Stimulated activated CD8-positive, alpha-beta memory T cell treated with anti-CD3 and anti-CD28 coated beads, Interleukin-15, amount 100 ng/mL, for 4 hours (primary cell): Measurements from ENCODE around the gene TM2D3.

Experiments
- DNase-seq, 2 donors: peaks; one replicate each; pipeline ENCODE4 v3.0.0-alpha.2; 2020; ENCODE audit warnings: low read depth in 2 of 2

The TM2D3 gene

DNA sequence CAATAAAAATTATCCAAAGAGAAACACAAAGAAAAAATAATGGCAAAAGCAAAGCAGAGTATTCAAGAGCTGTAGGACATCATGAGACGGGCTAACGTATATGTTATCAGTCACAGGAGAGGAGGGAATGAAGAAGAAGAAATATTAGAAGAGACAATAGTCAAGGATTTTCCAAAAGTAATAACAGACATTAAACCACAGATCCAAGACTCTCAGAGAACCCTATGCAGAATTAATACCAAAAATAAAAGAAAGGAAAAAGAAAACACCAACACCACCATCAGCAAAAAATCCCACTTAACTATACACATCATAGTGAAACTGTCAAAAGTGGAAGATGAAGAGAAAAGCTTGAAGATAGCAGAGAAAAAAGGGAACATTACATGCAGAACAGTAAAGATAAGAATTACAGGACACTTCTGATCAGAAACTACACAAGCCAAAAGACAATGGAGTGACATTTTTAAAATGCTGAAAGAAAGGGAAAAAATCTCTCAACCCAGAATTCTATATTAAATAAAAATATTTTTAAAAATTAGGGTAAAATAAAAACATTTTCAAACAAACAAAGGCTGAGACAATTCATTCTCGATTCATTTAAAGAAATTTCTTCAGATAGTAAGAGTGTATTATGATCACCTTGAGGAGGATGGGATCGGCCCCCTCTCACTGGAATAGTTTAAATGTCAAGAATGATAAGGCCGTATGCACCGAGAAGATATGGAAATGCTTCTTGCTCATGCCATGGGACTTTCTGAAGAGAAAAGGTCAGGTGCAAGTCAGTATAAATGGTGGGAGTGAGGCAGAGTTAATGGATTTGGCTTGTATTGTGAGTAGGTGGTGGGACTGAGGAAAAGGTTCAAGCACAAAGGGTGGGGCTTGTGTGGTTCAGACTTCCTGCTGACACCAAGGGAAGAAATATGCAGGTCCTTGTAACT, 28.5 kb downstream of the TM2D3 start:
- no peak for DNase-seq

DNA sequence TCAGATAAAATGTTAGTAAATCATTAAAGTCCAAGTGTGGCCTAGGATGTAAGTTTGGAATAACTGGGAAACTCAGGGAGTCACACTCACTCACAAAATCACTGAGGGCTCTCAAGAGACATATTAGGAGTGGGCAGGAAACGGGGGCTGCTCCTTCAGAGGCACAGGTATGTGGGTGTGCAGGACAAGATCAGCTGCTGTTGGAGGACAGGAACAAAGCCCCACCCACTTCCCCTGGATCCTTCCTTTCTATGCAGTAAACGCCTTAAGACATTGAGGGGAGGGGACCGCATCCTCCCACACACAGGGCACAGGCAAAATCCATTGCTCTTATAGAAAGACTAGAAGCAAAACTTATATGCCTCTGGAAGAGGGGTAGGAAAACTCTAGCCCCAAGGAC, 30.2 kb downstream of the TM2D3 start:
- no peak for DNase-seq

GRCh38 chr15:101620671-101621070, 31.5 kb downstream of the TM2D3 start:
- DNase-seq: no peak

DNA sequence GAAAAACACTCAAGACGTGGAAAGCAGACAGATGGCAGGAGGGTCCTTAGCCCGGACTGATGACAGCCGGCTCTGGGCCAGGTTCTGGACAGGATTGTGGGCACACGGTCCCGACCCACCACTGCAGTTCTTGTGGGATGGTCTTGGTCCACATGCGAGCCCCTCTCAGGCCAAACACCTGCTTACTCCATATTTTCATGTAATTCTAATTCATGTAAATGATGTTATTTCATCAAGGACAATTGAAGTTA, 32.6 kb downstream of the TM2D3 start:
- DNase-seq: no peak

DNA sequence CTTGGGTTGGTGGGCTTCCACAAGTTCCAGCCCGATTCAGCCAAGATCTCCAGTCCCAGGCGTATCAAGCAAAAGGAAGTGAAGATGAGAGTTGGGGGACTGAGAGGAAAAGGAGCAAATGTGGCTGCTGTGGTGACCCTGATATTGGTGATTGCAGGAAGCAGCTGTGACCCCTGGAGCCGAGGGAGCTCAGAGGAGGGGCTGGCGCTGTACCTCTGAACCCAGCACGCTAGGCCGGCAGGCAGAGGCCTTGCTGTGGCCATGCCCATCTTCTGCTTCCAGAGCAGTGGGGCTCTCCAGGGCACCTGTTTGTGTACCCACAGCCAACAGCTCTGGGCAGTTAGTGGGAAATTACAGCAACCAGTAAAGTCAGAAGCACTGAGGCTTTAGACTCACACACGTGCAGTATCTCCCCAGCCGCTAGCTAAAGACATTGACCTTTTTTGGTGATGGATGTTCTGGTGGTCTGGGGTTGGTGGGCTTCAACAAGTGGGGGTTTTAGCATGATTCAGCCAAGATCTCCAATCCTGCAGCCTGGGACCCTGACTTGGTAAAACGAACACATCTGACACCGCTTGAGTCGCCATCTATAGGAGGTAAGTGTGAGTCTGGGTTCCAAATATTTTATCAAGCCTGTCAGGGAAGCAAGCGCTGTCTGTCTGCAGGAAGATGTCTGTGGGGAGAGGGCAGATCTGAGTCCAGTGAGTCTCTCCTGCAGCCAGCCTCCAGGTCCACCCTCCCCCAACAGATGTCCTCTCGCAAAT, 33.1 kb downstream of the TM2D3 start:
- no peak for DNase-seq

- DNase-seq: no peak
Measured at GRCh38 chr15:101618076-101618475, 34.1 kb downstream of the TM2D3 start.

DNA sequence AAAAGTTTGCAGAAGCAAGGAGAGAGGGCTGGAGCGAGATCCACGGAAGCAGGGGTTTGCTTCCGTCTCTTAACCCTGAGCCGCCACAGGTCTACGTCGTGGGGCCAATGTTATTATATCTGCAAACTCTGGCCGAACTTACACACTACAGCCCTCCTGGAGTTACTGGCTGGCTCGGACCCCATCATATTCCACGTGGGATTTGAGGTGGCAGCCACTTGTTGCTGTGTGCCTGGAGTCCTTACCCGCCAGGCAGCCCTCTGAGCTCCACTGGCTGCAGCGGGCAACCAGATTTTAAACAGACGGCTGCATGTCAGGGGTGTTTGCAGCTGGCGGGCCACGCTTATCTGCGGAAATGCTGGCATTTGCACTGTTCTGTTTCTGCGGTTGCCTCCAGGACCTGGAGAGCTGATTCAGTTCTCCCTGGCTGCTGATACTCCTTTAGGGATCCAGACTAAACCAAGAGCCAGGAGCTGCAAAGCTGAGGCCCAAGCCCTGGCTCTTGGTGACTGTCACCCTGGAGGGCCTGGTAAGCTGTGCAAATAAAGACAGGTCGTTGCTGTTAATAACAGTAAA, 34.7 kb downstream of the TM2D3 start:
- DNase-seq: no peak

- no peak for DNase-seq
Measured at GRCh38 chr15:101615986-101616848, 36.0 kb downstream of the TM2D3 start.

DNA sequence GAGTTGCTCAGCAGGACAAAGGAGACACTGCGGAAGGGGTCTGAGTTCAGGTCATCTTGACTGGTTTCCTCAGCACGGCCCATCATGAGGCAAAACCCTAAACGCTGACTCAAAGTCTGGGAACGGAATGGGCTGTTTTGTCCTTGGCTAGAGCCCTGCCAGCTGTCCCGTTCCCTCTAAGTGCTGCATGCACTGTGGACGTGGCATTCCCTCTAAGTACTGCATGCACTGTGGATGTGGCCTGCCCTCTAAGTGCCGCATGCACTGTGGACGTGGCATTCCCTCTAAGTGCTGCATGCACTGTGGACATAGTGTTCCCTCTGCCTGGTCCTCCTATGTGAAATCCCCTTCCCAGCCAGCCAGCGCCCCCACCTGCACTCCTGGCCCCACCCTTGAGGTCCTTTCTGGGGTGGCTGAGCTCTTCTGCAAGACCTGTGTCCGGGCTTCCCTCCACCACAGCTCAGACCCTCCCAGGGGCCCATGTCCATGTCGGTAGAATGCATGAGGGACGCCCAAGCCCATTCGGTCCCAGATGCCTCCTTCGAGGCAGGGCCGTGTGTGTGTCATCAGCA, 36.7 kb downstream of the TM2D3 start:
- no peak for DNase-seq

- no peak for DNase-seq
Measured at GRCh38 chr15:101614761-101615160, 37.4 kb downstream of the TM2D3 start.

DNA sequence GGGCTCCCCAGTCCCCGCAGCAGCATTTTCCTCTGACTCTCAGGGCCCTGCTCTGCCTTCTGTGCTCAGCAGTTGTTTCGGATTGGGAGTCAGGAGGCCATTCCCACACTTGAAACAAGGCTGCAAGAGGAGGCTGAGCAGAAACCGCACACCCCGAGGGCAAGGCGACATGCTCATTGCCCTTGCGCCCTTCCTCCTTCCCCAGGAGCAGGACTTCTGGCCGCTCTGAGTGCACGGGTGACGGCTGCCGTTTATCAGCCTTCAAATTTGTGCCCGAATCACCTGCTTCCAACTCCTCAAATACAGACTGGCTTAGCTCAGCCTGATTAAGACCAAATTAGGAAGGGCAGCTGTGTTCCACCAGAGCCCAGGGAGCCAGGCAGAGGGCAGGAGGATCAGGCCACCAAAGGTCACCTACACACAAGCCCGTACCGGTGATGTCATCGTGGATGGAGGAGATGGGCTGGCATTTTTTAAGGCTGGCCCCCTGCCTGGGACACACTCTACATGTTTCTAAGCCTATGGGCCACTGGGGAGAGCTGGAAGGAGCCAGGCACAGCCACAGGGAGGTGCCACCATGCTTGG, 38.1 kb downstream of the TM2D3 start:
- DNase-seq: no peak

- no peak for DNase-seq
Measured at GRCh38 chr15:101613130-101614000, 38.8 kb downstream of the TM2D3 start.

GRCh38 chr15:101612676-101613075, 39.5 kb downstream of the TM2D3 start:
- no peak for DNase-seq

DNA sequence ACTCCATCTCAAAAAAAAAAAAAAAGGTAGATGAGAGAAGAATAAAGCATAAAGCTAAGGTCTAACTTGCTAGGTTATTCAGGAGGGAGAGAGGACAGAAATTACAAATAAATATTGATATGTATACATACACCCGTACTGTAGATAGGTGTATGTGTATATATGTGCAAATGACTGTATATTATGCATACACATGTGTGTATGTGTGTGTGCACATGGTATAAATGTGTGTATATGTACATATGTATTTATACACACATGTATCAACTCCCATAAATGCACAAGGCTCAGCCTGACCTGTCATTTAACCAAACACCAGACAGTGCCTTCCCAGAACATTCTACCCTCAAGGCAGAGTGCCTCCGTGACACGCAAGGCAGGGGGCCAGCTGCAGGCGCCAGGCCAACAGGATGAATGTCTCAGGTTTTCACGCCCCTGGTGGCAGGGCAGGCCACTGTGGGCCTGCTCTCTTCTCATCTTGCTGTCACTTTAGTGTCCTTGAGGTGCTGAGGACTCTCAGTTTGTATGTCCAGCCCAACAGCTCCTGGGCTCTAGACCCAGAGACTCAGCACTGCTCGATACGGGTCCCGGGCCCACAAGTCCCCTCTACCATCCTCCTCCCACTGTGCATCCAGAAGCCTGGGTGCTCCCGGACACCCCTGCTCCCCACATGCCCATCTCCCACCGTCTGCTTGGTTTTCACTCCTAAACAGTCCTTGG, 40.4 kb downstream of the TM2D3 start:
- no peak for DNase-seq

DNA sequence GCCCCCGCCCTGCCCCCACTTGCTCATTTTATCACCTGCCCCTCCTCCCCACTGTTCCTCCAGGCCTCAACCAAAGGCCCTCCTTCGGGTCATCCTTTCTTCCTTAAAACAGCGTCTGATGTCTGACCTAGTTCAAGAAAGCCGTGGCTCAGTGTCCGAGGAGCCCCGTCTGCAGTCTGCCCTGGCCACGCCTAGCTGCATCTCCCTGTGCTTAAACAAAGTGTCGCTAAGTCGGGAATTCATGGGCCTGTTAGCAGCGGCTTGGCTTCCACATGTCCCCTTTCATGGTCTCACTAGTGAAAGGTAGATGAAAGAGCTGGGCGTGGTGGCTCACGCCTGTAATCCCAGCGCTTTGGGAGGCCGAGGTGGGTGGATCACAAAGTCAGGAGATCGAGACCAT, 41.2 kb downstream of the TM2D3 start:
- no peak for DNase-seq

DNA sequence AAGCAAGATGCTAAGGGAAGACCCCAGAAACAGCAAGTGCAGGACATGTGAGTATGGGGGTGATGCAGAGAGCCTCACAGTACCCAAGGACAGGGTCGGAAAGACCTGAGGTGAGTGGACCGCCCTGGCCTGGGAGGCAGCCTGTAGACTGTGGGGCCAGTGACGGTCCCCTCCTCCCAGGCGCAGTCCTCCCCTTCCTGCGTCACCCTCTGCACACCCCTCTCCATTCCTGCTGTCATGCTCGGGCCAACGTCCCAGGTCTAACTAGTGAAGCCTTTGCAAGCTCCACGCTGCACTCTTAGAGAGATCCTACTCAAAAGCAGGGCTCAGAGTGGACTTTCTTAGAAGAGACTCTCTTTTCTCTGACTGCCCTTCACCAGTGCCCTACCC, 41.6 kb downstream of the TM2D3 start:
- no peak for DNase-seq

DNA sequence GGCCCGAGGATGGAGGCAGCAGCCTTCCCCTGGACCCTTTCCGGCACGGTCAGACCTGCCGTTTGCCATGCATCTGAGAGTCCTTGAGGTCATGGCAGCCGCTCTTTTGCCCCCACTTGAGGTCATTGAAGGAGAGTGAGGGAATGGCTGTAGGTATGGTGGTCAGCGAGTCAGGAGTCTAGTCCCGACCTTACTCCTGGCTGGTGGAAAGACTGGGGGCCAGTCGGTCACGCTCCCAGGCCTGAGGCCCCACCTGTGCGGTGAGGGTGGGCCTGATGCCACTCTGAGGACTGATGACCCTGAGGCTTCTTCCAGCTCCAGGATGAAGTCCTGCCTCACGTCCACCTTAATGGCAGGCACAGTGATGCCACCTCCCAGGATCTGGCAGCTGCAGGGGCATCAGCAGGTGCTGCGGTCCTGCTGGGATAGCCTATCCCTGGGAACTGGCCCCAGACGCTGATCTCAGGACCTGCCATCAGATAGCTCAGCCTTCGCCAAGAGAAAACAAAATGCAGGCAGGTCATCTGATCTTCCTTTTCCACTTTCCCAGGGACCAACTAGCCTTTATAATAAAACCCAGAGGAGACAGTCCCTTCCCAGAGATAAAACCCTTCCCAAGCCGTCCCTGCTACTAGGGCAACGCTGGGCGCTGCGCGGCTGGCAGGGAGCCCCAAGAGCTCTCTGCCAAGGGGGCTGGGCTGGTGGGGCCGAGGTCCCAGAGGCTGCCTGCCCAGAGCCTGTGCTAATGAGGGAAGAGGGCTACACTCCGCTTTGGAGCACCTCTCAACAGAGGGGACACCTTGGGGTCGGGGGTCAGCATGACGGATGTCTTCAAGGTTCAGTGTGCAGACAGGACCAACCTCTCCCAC, 42.2 kb downstream of the TM2D3 start:
- no peak for DNase-seq

DNA sequence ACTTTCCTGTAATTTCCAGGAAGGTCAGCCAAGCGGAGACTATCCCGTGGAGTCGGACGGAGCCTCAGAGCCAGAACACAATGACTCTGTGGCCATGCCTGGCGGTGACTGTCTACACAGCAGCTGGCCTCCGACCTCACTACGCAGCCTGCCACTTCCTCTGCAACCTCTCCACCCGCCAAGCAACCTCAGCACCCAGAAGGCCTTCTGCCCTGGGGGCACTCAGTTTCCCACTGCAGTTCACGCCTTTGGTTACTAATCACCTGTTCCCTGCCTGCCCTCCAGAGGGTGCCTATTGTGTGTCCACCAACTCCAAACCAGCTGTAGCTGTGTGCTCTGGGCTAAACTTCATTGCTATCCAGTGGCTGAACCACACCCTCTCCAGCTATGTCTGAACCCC, 44.0 kb downstream of the TM2D3 start:
- no peak for DNase-seq

- DNase-seq: no peak
Measured at GRCh38 chr15:101607108-101607507, 45.1 kb downstream of the TM2D3 start.
